Activated CD4-positive, alpha-beta T cell treated with anti-CD3 and anti-CD28 coated beads, Interleukin-2, Interleukin-6, amounts not matched to agents 100 ng/mL and 50 ng/mL, durations not matched to agents 16 hours and 8 hours (primary cell): ENCODE measurements around the gene PEX7.
"Not testable (repeated sequence)": the region's sequence is repeated elsewhere in the genome, so short reads cannot be mapped to it uniquely, and the experiment has no call there.

Source experiments
- DNase-seq: peaks from one replicate; pipeline ENCODE4 v3.0.0-alpha.2; 2020

PEX7 gene

DNA sequence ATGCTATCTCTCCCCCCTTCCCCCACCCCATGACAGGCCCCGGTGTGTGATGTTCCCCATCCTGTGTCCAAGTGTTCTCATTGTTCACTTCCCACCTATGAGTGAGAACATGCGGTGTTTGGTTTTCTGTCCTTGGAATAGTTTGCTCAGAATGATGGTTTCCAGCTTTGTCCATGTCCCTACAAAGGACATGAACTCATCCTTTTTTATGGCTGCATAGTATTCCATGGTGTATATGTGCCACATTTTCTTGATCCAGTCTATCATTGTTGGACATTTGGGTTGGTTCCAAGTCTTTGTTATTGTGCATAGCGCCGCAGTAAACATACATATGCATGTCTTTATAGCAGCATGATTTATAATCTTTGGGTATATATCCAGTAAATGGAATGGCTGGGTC, 24.1 kb downstream of the PEX7 start:
- not testable (repeated sequence) for DNase-seq

DNA sequence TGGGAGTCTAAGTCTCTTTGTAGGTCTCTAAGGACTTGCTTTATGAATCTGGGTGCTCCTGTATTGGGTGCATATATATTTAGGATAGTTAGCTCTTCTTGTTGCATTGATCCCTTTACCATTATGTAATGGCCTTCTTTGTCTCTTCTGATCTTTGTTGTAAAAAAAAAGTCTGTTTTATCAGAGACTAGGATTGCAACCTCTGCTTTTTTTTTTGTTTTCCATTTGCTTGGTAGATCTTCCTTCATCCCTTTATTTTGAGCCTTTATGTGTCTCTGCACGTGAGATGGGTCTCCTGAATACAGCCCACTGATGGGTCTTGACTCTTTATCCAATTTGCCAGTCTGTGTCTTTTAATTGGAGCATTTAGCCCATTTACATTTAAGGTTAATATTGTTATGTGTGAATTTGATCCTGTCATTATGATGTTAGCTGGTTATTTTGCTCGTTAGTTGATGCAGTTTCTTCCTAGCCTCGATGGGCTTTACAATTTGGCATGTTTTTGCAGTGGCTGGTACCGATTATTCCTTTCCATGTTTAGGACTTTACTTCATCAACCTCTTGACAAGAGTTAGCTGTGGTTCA, 27.7 kb downstream of the PEX7 start:
- DNase-seq, result not testable (repeated sequence)

DNA sequence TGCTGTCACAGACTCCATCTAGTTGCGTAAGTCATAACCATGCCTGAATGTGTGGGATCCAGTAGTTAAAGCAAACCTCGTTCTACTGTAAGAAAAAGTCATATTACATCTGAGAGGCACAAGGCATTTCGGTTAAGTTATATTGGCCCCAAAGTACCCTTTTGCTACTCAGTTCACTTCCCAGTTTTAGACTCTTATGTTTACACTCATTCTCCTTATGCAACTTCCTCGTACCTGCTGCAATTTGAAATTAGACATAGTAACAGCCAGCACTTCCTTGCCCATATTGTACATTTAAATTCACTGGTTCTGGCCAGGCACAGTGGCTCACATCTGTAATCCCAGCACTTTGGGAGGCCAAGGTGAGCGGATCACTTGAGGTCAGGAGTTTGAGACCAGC, 37.0 kb downstream of the PEX7 start:
- DNase-seq, result no peak

DNA sequence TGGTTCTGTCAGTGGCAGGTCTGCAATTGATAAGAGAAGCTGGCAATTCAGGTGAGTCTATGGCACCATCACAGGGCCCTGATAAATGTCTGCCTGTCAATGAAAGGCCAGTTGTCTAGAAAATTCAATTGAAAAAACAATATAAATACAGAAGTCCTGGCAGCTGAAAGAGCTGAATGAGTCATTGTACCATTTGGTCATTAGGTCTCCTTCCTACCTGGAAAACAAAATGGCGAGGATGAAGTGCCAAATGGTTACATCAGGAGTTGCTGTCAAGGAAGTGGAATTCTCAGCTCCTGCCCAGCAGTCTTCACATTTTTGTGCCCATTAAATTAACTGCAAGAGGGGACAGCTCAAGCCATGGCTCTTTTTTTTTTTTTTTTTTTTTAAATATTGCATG, 37.7 kb downstream of the PEX7 start:
- no peak for DNase-seq

- no peak for DNase-seq
Observed at GRCh38 chr6:136862662-136863061, 40.3 kb downstream of the PEX7 start.

DNA sequence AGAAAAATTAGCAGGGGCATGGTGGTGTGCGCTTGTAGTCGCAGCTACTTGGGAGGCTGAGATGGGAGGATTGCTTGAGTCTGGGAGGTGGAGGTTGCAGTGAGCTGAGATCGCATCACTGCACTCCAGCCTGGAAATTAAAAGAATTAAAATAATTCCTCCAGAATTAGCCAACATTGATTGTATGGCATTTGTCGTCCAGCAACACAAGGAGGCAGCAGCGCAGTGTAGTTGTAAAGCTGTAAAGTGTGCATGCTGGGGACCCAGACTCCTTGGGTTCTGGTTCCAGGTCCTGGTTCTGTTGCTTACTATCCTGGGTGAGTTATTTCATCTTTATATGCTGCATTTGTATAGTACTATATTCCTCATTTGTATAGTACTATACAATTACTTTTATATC, 41.4 kb downstream of the PEX7 start:
- no peak for DNase-seq

- DNase-seq, result no peak
Observed at GRCh38 chr6:136864676-136865075, 42.3 kb downstream of the PEX7 start.

DNA sequence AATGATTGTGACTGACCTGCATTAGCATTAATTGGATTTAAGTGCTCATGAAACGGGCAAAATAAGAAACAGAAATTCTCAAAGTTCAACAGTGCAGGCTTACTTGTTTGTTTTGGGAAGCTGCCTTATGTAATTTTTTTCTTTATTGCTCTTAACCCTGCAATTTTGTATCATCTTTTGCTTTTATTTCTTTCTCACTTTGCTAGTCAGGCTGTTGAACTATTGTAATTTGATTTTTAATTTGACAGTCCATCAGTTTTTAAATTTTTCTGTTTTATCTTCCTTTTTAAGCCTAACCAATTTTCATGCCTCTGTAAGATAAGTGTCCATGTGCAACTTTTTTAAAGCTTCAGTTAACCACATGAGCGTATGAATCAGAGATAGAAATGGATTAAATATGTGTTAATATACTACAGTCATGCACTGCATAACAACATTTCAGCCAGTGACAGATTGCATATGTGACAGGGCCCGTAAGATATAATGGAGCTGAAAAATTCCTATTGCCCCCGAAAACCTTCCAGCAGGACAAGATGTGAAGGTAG, 44.6 kb downstream of the PEX7 start:
- no peak for DNase-seq

DNA sequence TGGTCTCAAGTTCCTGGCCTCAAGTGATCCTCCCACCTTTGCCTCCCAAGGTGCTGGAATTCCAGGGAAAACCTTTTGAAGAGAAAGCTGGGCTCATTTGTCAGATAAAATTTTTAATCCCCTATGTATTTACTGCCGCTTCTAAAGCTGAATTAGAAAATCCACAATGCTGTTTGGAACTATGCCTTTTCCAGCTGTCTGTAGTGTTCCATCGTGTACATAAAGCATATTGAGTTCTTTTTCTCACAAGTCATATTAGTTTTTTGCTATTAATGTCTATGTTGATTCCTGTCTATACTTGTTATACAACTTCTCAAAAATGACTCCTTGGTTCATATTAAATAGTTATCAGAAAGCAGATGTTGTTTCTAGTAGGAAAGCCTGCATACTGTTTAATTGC, 47.1 kb downstream of the PEX7 start:
- no peak for DNase-seq

DNA sequence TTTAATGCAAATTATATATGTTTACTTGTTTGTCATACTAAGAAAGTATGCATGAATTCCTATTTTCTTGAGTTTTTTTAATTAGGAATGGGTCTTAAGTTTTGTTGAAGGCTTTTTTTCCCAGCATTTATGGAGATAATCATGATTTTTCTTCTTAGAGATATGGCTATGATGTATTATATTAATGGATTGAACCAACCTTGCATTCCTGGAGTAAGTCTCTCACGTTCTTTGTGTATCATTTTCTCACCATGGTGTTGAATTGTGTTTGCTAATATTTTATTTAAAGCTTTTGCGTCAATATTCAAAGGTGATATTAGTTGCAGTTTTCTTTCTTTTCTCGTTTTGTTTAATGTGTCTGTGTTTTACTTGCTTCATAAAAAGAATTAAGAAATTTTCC, 51.4 kb downstream of the PEX7 start:
- no peak for DNase-seq

- not testable (repeated sequence) for DNase-seq
Observed at GRCh38 chr6:136876469-136876868, 54.1 kb downstream of the PEX7 start.

DNA sequence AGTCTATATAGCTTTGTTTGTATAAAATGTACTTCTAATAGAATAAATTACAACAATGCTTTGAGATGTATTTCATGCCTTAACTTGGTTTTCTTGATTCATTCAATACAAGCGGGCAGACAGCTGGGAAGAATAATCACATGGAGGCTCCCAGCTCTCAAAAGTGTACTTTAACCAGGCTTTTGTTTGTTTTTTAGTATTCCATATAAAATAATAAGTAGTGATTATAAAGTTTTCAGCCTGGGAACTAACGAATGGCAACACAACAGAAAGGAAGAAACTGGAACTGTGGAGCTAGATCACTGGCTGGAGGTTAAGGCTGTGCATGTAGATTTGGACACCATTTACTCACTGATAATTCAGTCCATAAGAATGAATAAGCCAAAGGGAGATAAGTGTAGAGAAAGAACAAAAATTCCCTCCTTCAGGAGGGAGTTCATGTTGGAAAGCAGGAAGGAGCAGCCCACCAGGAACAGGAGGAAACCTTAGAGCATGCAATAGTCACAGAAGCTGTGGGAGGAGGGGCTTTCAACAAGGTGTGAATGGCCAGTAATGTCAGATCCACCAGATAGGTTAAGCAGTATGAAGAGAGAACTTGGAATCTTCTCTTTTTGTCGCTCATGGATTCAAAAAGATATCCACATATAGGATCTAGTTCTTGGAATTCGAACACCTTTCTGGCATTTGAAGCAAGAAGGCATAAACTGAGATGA, 58.5 kb downstream of the PEX7 start:
- no peak for DNase-seq

GRCh38 chr6:136886091-136886490, 63.7 kb downstream of the PEX7 start:
- peak; percentile 20 for DNase-seq

DNA sequence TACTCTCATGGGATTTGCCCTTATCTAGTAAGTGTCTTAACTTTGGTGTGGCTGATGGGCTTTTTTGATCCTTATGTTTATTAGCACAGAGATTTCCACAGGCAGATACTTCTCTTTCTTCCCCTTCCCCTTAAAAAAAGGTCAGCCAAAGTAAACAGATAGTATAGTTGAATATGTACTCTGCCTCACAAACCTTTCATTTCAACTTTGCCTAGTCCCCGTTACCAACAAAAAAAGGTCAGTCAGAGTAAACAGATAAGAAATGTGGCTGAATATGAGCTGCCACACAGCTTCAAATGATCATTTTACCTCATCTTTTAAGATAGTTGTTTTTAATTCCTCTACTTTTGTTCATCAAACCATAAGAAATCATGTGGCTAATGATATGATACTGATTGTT, 65.6 kb downstream of the PEX7 start:
- no peak for DNase-seq

DNA sequence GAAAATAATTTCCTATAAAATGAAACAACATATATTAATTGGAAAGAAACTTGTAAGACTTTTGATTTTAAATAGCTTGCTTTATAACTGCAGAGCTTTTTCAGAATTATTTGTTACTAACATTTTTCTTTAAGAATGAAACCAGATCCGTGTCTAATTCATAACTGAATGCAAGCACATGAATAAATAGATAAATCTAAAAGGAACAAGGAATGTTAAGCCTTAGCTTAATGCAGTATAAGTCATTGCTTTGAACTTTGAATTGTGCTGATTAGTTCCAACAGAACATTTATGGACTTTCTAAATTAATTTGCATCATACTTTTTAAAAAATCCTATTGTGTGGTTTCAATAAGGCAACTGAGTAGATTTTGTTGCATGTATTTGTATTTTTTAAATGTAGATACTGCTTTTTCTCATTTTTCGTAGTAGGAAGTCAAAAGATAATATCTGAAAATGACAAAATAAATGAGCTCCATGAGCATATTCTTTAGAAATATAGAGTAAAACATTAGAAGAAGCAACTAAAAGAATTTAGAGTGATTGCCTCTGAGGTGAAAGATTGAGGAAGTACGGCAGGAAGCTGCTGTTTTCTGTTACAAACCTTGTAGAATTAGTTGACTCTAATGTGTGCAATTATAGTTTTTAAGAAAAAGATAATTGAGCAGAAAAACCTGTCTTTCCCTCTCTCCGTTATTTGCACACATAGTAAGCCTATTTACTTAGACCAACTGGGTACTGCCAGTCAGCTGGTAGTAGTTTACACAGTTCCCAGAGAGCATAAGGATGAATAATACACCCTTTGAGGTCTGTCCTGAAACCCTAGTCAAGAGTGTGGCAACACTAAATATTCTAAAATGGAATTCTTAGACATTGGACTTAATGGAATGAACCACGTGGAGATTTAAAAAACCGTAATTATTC, 67.1 kb downstream of the PEX7 start:
- DNase-seq, result no peak

DNA sequence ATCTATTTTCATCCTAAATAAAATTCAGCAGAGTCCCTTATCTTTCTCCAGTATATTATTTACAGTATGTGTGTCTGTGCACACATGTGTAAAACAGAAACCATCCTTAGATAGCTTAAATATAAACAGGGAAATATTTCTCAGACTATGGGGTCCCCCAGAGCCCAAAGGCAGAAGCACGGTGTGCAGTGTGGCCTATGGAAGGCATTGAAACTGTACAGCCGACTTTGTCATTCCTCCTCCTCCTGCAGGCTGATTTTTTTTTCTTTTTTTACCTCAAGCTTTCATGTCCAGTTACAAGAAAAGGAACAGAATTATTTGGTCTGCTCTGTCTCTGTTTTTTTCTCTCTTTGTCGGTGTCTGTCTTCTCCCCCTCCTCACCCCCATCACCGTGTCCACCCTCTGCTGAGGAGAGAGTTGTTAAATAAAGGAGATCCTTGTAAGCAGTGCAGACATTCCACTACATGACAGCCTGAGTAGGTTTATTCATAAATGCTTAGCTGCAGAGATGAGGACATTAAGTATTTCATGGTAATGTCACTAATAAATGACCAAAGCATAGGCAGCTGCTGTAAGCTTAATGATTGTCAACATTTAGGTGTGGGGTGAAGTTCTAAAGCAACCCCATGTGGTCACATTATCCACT, 67.9 kb downstream of the PEX7 start:
- no peak for DNase-seq

DNA sequence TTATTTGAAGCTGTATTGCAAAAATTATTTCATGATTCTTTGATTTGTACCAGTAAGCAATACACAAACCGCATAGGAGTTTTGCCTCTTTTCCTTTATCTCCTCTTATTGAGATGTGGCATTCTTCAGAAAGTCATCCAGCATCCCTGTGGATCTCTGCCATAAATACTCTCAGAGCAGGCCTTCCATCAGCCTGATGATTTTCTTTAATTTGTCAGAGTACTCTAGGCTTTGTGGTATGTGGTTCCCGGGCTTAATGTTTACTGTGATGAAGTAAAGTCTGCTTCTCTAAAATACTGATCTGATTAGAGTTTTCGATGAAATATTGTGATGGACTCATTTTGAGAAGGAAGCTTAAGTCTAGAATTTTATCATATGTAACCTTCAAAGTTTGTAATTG, 68.6 kb downstream of the PEX7 start:
- DNase-seq, result peak; percentile 15

DNA sequence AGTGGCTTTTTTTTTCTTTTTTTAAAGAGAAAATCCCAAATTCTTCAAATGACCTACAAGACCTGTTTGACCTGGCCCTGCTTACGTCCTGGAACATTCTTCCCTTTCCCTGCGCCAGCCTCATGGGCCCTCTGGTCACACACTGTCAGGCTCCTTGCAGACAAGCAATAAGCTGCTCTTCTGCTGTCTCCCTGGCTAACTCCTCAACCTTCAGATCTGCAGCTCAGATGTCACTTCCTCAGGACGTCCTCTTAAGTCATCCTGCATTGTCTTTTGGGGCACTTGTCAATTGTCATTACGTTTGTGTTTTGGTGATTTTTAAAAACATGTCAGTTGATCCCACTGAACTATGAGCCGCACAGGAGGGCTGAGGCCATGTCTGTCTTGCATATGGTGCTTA, 70.8 kb downstream of the PEX7 start:
- DNase-seq, result no peak

- DNase-seq, result no peak
Observed at GRCh38 chr6:136895901-136896300, 73.5 kb downstream of the PEX7 start.

DNA sequence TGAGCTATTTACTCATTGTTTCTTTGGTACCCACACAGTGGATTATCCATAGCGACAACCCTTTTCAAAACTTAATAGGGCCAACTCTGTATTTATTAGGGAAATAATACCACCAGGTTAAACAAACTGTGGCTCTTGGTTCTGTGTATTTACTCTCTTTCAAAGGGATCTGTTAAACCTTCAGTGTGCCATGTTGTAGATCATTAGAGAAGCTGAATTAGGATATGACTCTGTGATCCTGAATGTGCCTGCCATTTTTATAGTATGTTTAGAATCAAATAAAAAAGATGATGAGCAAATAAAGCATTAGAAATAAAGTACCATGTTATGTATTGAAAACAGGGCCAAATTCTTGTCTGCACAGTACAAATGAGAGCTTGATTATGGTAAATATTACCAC, 74.7 kb downstream of the PEX7 start:
- no peak for DNase-seq

- no peak for DNase-seq
Observed at GRCh38 chr6:136901212-136901784, 78.9 kb downstream of the PEX7 start.

DNA sequence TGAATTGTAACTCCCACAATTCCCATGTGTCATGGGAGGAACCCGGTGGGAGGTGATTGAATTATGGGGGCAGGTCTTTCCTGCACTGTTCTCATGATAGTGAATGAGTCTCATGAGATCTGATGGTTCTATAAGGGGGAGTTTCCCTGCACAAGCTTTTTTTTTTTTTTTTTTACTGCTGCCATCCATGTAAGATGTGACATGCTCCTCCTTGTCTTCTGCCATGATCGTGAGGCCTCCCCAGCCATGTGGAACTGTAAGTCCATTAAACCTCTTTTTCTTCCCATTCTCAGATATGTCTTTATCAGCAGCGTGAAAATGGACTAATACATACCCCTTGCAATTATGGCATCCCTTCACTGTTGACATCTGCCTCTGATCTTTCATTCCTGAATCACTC, 82.1 kb downstream of the PEX7 start:
- DNase-seq, result not testable (repeated sequence)

DNA sequence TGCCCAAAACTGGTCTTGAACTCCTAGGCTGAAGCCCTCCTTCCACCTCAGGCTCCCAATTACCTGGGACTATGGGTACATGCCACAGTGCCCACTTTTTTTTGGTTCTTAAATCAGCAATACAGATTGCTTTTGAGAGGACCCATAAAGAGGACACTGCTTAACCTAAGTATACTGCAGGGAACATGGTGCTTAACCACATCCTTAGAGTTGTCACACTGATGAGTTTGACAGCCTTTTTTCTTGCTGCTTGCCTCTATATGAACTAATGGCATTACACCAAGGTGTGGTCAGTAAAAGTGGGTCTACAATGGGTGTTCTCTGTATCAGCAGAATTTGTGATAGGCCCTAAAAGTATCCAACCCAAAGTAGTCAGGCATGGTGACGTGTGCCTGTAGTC, 92.6 kb downstream of the PEX7 start:
- DNase-seq, result no peak
